Globus pallidus (tissue), 1 donor: Measurements from ENCODE around the gene EGFL8.
"Not testable (repeated sequence)": the region's sequence is repeated elsewhere in the genome, so short reads cannot be mapped to it uniquely, and the experiment has no call there.

Source experiments
- DNase-seq: peaks from one replicate; pipeline ENCODE4 v3.0.0-alpha.2; 2015; ENCODE audit warnings: low spot score

Gene EGFL8

DNA sequence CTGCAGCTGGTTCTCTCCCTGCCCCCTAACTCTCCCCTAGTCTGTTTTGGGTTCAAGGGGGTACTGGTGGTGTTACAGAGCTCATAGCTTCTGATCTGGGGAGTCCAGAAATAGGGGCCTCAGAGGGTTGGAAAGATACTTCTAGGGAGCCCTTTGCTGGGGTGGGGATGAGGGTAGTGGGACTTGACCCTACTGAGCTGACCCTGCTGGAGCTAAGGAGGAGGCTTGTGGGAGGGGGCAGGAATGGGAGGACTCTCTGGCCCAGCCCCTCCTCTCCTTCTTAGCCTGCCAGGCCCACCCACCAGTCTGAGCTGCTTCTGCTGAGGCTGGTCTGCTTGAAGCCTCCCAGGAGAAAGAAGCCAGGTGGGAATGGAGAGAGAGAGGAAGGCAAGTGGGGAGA is at the start of gene EGFL8:
Gene EGFL8 (plus strand): TSS at position 301 of the 400 bp plus-strand sequence. CDS start 1,571 bp downstream, outside the sequence.
- no peak for DNase-seq

DNA sequence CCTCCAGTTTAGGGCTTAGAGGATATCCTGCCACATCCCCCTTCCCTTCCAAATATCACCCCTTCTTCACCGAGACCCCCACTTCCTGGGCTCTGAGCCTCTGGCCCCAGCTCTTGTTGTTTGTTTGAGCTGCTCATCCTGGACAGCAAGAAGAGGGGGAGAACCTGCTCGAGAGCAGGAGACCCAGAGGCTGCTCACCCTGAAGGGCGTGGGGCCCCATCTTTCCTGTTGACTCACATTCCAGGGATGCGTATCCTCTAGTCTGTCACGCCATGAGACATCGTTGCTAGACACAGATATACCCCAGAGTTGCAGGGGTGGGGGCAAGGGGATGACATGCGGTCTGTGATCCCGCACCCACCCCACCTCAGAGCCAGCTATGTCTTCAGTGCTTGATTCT is 49.6 kb upstream of the EGFL8 start:
- DNase-seq, result no peak

DNA sequence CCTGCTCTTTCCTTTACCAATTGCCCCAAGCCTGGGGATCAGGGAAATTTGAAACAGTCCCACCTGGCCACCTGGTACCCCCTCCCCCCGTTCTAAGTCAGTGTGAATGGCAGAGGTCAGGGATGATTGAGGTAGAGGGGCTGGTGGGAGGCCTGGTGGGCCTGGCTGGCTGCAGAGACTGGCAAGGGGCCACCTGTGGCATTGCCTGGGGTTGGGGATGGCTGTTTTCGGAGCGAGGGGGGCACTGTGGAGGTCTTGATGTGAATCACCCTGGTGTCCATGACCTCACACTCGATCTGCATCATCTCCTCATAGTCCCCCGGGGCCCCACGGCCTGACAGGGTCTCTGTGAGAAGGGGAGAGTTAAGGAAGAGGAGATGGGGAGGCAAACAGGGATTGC is 48.8 kb upstream of the EGFL8 start:
- no peak for DNase-seq

DNA sequence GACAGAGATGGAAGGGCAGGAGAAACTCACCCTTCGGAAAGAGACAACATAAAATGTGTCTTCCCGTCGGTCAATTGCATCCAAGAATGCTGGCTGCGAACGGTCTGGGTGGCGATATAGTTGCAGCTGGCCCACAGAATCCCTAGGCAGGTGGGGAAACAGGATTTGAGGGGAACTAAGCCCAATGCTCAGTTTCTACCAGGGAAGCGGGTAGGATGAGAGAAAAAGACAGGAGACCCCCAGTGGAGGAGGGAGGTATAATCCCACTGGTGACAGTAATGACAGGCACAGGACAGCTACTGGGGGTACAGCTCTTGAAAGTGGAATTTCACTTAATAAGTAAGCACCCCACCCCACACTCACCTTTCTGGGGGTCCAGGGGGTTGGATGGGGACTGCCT is 47.7 kb upstream of the EGFL8 start:
- DNase-seq, result no peak

DNA sequence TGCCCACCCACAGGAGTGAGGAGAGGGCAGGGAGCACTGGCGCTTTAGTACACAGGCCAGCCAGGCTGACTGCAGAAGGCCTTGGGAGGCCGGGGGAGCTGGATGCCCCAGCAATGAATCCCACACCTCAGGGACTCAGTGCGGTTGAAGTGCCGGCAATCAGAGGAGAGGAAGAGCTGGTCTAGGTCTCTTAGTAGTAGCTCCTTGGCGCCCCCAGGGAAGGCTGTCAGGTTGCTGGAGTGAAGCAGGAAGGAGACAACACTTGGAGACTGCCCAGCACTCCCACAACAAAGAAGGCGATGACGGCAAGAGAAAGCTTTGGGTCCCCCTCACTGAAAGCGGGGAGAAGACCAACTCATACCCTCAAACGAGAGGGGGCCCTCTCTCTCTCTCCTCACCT is 46.9 kb upstream of the EGFL8 start:
- DNase-seq, result no peak

DNA sequence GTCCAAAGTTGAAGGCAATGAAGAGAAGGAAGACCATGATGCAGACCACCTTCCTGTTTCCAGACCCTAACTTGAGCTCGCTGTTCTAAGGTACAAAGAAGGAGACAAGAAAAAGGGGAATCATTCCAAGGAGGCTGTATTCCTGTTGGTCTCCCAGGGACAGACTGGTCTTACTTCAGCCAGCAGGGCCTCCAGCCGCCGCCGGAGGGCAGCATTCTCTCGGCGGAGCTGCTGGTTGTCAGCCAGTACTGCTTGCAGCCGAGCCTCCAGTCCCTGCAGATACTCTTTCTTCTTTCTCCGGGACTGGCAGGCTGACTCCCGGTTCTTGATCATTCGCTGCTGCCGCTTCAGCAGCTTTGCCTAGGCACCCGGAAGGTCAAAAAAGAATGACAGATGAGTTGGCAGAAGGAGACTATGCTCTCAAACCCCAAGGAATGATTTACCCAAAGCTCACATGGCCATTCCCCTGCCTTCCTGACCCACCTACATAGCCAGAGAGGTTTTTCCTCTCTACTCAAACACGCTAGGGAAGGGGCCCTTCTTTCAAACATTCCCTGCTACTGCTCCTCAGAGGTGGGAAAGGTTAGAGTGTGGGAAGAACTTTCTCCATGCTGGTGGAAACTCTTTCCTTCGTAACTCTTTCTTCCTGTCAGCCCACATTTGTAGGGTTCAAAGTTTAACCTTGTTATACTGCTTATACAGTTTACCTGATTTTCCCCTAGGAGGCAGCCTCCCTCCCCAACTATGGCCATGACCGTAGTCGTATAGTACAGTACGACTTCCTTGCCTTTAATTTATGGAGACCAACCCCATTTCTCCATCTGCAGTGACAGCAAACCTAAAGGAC is 45.4 kb upstream of the EGFL8 start:
- peak; percentile 86 for DNase-seq

DNA sequence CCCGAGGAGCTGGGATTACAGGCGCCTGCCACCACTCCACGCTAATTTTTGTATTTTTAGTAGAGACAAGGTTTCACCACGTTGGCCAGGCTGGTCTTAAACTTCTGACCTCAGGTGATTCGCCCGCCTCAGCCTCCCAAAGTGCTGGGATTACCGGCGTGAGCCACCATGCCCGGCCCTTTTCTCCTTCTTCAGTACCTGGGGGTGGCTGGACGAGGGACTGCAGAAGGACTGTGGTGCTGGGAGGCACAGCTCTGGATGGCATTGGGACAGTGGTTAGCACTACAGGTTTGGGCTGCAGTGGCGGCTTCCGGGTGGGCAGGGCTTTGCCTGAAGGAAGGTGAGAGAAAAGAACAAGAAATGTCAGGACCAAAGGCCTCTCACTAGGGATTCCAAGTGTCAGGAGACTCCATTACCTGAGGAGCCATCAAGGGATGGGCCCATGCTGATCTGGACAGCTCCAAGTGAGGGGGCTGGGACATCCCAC is 43.8 kb upstream of the EGFL8 start:
- no peak for DNase-seq

DNA sequence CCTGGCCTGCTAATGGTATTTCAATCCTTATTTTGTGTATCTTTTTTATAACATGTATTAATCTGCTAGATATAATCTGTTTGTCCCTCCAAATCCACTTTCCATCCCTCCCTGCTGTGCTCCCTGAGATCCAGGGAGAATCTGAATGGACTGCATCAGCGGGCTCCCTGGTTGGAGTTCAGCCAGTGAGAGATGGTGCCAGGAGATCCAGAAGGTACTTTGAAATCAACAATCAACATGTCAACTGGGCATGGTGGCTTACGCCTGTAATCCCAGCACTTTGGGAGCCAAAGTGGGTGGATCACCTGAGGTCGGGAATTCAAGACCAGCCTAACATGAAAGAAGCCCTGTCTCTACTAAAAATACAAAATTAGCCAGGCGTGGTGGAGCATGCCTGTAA is 40.7 kb upstream of the EGFL8 start:
- no peak for DNase-seq

DNA sequence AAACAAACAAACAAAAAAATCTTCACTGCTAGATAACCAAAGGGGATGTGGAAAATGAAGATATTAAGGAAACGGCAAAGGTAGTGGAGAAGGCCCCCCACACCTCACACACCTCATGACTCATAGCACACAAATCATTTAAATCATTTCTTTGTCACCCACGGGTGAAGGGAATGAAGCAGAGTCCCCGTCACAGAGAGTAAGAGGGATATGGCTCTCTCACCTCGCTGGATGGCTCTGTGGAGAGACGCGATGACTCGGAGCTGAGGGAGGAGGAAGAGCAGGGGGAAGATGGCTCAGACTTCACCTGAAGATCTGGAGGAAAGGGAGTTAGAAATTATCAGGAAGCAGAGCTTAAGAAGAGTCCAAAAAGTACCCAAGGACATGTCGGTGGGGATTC is 37.5 kb upstream of the EGFL8 start:
- DNase-seq, result no peak

DNA sequence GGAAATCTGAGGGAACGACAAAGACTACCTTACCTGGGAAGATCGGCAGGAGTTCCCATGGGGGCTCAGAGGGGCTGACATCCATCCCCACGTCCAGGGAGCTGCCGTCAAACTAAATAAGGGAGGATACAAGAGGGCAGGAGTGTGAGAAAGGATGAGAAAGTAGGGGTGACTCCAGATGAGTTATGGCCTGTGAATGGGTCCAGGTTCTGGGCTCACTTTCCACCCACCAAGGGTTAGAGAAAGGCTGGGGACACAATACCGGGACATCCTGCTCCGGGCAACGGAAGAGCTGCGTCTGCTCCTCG is 37.0 kb upstream of the EGFL8 start:
- no peak for DNase-seq

DNA sequence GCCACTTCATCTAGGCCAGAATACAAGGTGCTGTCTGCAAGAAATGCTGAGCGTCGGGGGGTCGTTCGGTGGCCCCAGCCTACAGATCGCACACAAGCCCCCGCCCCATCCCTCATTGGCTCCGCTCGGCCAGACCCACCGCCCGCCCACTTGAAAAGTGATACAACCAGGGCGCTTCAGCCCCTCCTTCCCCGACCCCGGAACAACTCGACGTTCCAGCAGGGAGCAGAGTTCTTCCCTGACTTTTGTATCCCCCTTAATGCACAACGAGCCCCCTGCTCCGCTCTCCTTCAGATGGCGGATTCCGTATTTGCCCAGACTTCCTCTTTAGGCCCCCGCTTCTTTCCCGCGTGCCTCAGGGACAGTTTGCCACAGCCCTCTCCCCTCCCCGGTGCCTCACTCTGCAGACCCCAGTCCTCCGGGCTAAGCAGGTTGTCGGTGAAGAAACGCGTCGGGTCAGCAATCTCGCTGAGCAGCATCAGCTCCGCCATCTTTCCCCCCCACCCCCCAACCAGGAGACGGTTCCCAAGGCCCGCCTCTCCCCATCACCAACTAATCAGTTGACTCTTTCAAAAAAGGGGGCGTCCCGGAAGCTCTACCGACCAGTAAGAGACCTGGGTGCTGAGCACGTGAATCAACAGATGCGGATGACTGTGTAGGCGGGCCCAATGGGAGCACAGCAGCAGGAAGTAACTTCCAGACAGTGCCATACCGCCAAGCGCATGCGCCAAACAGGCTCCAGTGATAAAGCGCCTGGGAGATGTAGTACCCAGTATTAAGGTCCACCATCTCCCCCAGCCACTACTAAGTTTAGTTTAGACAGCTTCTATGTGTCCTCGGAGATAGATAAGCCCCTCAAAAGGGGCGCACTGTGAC is 36.4 kb upstream of the EGFL8 start, which contains the start of gene ATF6B:
Gene ATF6B (minus strand): TSS at position 530 of the 876 bp plus-strand sequence. CDS start 39 bp downstream, at position 491.
- DNase-seq, result peak; percentile 100

DNA sequence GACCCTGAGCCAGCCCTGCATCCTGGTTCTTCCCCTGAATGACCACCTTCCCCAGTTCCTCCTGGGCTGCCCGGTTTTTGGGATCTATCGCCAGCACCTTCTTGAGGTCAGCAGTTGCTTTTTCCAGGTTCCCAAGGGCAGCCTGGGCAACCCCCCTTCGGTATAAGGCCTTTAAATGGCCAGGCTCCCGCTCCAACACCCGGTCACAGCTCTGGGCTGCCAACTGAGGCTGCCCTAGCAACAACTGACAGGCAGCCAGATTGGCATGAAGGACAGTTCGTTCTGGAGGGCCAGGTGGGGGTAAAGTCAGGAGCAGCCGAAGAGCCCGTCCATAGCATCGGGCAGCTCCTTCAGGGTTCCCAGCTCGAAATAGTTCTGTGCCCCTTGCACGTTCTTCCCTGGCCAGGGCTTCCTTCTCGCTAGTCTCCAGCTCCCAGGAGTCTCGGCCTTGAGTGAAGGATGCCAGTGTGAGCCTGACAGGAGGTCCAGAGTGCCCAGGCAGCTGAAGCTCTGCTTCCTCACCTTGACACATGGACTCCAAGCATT is 35.6 kb upstream of the EGFL8 start:
- DNase-seq, result peak; percentile 16

DNA sequence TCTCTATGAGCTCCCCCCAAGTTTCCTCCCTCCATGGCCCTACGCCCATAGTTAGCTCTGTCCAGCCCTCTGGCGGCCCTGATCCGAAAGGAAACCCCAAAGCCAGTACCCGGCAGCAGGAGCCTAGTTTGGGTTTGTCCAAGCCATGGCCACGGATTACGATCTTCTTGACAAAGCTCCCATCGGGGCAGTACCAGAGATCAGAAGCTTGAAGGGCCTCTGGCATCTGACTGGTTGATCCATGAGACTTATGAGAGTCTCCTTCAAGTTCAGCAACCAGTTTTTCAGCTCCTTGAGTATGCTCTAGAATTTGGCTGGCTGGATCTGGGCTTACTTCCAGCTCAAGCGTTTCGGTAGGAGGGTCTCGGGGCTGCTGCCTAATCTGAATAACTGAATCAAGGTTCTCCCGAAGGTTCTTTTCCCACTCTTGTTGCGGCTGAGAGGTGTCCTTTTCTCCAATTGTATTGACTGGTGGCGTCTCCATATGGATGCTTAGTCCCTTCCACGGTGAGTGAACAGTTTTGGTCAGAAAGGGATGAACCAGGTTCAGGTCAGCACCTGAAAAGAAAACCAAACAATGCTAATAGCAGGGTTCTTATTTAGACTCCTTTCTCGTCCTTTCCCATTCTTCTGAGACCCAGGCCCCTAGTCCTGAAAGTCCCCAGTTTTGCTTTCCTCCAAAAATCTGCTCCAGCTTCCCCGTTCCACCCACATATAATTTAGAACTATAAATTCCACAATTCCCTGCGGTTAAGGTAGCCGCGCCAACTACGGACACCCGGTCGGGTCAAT is 34.9 kb upstream of the EGFL8 start:
- peak; percentile 24 for DNase-seq

DNA sequence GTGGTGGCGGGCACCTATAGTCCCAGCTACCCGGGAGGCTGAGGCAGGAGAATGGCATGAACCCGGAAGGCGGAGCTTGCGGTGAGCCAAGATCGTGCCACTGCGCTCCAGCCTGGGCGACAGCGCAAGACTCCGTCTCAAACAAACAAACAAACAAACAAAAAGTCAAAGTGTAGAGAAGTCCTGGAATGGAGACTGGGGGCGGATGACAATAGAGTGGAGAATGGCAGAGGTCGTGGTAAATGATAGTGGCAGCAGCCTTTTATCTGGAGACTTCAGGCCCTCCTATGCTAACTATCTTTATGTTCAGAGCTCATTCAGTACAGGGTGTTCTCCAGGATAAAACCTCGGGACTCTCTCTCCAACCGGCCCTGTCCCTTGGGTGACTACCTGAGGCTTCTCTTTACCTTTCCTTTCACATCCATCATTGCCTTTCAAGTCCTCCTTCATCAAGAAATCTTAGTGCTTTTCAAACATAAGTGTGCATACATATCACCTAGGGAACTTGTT is 32.9 kb upstream of the EGFL8 start:
- DNase-seq, result no peak

DNA sequence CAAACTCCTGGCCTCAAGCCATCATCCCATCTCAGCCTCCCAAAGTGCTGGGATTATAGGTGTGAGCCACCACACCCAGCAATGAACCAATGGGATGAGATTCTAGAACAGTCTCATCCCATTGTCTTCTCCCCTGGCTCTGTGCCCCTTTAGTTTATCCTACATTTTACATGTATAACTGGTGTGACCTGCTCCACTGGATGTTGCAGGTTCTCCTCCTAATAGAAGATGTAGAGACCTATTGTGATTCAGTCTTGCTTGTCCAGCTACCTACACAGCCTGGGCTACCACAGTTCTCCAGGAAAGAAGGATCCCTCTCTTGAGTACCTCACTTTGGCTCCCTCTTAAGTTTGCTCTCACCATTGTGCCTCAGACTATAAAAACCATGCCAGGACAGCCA is 32.3 kb upstream of the EGFL8 start:
- no peak for DNase-seq

DNA sequence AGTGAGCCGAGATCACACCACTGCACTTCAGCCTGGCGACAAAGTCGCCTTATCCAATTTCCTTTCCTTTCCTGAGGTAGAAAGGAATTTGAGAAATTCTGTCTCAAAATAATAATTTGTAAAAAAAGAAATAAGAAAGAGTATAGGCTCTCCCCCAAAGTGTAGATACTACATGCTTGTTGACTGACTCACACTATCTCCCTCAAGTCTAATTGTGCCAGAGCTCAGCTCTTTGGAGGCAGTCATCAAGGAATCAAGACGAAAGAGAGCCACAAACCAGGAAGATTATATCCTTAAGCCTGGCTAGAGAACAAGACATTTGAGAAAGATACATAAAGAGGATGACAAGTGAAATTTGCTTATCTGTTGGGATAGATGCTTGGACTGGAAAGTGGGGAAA is 30.6 kb upstream of the EGFL8 start:
- no peak for DNase-seq

DNA sequence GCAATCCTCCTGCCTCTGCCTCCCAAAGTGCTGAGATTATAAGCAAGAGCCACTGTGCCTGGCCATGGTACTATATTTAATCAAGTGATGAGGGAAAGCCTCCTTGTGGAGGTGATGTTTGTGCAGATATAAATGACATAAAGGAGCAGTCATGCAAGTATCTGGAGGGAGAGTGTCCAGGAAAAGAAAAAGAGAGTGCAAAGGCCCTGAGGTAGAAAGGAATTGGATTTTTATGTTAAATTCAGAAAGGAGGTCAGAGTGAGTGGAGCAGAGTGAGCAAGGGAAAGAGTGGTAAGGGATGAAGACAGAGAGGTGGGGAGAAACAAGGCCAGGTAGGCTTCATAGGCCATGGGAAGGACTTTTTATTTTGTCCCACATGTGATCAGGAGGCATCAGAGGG is 26.9 kb upstream of the EGFL8 start:
- no peak for DNase-seq

DNA sequence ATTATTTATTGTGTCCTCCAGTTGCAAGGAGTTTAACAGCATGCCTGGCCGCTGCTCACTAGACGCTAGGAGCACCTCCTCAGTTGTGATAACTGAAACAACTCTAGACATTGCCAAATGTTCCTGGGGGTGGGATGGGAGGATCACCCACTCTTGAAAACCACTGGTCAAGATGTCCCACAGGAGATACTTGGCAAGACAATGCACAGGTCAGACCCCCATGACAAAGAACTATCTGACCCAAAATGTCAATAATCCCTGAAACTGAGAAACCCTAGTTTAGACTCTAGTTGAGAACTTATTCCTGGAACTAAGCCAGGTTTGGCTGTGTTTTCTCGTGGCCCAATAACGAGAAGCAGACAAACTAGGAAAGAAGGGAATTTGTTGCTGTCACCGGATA is 24.8 kb upstream of the EGFL8 start:
- DNase-seq, result no peak

DNA sequence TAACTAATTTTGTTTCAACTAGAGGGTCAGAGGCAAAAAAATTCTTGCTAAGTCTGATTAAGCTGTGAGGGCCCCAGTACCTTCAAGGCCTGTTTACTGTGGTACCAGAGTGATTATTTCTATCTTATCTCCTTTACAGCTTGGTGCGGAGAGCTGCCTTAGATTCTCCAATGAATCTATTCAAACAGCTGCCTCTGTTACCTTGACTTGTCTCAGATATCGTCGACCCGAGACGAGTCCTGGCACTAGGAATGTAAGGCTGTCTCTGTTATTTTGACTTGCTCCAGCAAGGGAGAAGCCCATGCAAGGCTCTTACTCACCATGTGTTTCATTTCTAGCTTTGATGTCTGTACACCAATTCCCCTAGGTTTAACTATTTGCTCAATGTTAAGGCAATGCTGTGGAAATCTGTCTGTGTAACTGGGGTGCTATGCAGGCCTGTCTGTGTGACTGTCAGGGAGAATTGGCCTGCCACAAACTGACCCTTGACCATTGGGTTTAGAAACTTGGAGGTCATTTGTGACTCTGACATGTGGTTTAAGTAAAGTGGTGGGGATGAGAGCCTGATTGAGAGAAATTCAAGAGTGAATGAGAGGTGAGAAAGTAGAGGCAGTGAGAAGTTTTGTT is 23.9 kb upstream of the EGFL8 start:
- DNase-seq, result no peak

DNA sequence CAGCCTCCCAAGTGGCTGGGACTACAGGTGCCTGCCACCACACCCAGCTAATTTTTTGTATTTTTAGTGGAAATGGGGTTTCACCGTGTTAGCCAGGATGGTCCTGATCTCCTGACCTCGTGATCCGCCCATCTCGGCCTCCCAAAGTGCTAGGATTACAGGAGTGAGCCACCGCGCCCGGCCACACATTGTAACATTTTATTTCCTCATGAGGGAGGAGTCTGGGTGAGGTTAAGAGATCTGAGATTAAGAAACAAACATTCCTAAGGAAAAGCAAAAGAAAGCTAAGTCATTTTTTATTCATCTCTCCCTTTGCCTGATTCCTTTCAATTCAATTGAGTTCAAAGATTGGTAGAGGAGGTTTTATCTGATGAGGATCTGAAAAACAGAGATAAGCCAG is 20.2 kb upstream of the EGFL8 start:
- not testable (repeated sequence) for DNase-seq

DNA sequence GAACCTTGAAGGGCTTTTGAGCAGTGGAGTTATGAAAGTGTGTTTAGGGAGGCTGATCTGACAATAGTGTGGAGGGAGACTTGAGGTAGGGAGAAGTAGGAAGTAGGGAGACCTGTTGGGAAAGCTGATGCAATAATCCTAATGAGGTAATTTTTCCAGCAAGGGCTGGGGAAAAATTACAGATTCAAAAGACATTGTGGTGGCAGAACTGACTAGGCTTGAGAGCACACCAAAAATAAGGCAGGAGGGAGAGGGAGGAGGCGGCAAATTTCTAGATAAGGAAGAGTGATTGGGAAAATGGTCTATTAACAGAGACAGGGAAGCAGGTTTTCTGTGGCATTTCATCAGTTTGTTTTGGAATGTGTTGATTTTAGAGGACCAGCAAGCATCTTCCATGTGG is 18.1 kb upstream of the EGFL8 start:
- no peak for DNase-seq
